Measurements from ENCODE around the gene EYS.

Gene EYS

DNA sequence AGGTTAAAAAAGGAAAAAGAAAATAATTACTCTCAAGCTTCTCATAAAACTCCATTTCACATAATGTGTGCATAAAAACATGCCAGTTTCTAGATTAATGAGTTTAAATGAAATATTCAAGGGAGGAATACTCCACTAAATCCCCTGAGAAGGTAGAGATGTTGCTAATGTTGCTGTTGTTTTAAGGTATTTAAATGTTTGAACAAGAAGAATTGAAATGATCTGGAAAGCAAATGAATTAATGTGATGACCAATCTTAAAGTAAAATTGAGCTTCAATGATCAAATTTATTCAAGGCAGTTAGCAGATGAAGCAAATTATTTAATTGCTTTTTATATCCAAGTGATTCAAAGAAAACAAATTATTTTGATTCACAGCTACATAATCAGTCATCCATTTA is 804.4 kb downstream of the EYS start:
- TF ChIP-seq, protein P1, sequence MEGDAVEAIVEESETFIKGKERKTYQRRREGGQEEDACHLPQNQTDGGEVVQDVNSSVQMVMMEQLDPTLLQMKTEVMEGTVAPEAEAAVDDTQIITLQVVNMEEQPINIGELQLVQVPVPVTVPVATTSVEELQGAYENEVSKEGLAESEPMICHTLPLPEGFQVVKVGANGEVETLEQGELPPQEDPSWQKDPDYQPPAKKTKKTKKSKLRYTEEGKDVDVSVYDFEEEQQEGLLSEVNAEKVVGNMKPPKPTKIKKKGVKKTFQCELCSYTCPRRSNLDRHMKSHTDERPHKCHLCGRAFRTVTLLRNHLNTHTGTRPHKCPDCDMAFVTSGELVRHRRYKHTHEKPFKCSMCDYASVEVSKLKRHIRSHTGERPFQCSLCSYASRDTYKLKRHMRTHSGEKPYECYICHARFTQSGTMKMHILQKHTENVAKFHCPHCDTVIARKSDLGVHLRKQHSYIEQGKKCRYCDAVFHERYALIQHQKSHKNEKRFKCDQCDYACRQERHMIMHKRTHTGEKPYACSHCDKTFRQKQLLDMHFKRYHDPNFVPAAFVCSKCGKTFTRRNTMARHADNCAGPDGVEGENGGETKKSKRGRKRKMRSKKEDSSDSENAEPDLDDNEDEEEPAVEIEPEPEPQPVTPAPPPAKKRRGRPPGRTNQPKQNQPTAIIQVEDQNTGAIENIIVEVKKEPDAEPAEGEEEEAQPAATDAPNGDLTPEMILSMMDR (IDR thresholded peaks at IDR 0.05) = no peak

DNA sequence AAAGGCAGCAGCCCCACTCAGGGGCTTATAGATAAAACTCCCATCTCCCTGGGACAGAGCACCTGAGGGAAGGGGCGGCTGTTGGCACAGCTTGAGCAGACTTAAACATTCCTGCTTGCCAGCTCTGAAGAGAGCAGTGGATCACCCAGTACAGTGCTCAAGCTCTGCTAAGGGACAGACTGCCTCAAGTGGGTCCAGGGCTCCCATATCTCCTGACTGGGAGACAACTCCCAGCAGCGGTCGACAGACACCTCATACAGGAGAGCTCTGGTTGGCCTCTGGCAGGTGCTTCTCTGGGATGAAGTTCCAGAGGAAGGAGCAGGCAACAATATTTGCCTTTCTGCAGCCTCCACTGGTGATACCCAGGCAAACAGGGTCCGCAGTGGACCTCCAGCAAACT is 810.1 kb downstream of the EYS start:
- TF ChIP-seq, protein P1 (IDR thresholded peaks at IDR 0.05) = no peak

DNA sequence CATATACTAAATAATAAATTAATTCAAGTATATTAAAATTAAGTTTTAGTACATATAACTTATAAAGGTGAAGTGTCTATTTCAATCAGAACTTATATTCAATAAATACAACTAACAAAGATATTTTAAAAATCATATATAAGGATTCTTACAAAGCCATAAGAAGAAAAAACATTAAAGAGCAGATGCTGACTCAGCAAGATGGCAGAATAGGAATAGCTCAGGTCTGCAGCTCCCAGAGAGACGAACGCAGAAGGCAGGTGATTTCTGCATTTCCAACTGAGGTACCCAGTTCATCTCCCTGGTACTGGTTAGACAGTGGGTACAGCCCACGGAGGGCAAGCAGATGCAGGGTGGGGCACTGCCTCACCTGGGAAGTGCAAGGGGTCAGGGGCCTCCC is 811.1 kb downstream of the EYS start:
- TF ChIP-seq, protein P1 (IDR thresholded peaks at IDR 0.05) = no peak

GRCh38 chr6:64890609-64891008 is 816.4 kb downstream of the EYS start:
- TF ChIP-seq, protein P1 (IDR thresholded peaks at IDR 0.05) = no peak

GRCh38 chr6:64889144-64889543 is 817.9 kb downstream of the EYS start:
- TF ChIP-seq, protein P1 (IDR thresholded peaks at IDR 0.05) = no peak

DNA sequence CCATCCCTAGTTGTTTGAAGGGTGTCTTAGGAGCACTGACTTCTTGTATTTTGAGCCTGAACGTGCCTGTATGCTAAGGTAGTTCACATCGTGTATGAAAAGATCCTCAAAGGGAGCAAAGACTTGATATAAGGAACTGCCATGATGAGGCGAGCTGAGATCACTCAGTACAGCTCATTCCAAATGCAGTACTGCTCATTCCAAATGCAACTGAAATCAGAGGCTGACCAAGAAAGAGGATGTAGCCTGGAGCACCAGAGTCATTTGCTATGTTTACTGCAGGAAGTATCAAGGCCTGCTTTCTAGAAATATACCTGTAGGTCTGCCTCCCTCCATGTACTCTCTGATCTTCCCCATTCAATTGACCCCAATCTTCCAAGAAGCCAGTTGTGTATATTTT is 832.2 kb downstream of the EYS start:
- TF ChIP-seq, protein P1 (IDR thresholded peaks at IDR 0.05) = no peak

DNA sequence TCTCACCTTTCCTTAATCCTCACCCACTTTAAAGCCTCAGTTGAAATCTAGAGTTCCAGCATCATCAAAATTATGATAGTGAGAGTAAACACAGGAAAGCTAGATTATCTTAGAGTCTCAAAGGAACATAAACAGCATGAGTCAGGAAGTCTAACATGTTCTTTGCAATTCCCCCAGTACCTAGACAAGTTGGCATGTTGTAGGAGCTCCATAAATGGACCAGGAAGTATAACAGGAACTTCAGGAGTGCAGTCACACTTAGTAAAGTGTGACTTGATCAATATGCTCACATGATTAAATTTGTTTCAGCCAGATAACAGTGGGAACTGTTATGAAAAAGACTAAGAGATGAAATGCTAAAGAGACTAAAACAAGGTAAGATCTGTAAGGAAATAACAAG is 834.4 kb downstream of the EYS start:
- TF ChIP-seq, protein P1 (IDR thresholded peaks at IDR 0.05) = no peak

GRCh38 chr6:64861039-64861651 is 845.9 kb downstream of the EYS start:
- TF ChIP-seq, protein P1 (IDR thresholded peaks at IDR 0.05) = no peak

Data from LNCAP (cell line).